H9 (cell line): ENCODE data around the gene ABHD17C. TPM values are rescaled to one million over a fixed set of nuclear protein-coding genes. Genes with fewer than 3 reads are reported as not detected.
A peak's percentile ranks its signal among the peaks of the same experiment; 100 is the strongest.

Source experiments
- DNase-seq: peaks from one replicate; pipeline ENCODE4 v3.0.0-alpha.2; 2017
- H2AFZ ChIP-seq: one replicate; pipeline ENCODE4 v1.6.1; 2013; ENCODE audit warnings: mild to moderate bottlenecking, low read length, control low read depth, moderate library complexity
- H2AK5ac ChIP-seq: 2 replicates; pipeline ENCODE4 v1.6.1; 2013; ENCODE audit warnings: low read length, control low read depth, mixed read lengths; ENCODE audit not compliant: insufficient read length
- H2BK120ac ChIP-seq: one replicate; pipeline ENCODE4 v1.6.1; 2013; ENCODE audit warnings: low read depth, mild to moderate bottlenecking, low read length, control low read depth, inconsistent platforms; ENCODE audit not compliant: poor library complexity, severe bottlenecking
- H2BK12ac ChIP-seq: 2 replicates; pipeline ENCODE4 v1.6.1; 2013; ENCODE audit warnings: low read length, control low read depth, mixed read lengths, low read depth; ENCODE audit not compliant: insufficient read length
- H2BK15ac ChIP-seq: 2 replicates; pipeline ENCODE4 v1.6.1; 2013; ENCODE audit warnings: low read depth, low read length, control low read depth
- H2BK20ac ChIP-seq: one replicate; pipeline ENCODE4 v1.6.1; 2013; ENCODE audit warnings: low read depth, mild to moderate bottlenecking, low read length, control low read depth, inconsistent platforms; ENCODE audit not compliant: poor library complexity, severe bottlenecking
- H2BK5ac ChIP-seq: 2 replicates; pipeline ENCODE4 v1.6.1; 2013; ENCODE audit warnings: low read length, control low read depth, mixed read lengths; ENCODE audit not compliant: insufficient read length
- H3K14ac ChIP-seq: 2 replicates; pipeline ENCODE4 v1.6.1; 2013; ENCODE audit warnings: low read length, control low read depth; ENCODE audit not compliant: insufficient read depth
- H3K18ac ChIP-seq: 2 replicates; pipeline ENCODE4 v1.6.1; 2013; ENCODE audit warnings: low read depth, mild to moderate bottlenecking, mixed read lengths, low read length, control low read depth; ENCODE audit not compliant: insufficient read length
- H3K23ac ChIP-seq: 2 replicates; pipeline ENCODE4 v1.6.1; 2013; ENCODE audit warnings: low read length, control low read depth, mixed read lengths, low read depth; ENCODE audit not compliant: insufficient read length
- H3K23me2 ChIP-seq: 2 replicates; pipeline ENCODE4 v1.6.1; 2013; ENCODE audit warnings: low read depth, mild to moderate bottlenecking, mixed read lengths, low read length, control low read depth; ENCODE audit not compliant: insufficient read length, poor library complexity, severe bottlenecking
- H3K27ac ChIP-seq: 2 replicates; pipeline ENCODE4 v1.5.1; 2013; ENCODE audit warnings: low read length, control low read depth, mixed read lengths, low read depth; ENCODE audit not compliant: insufficient read length
- H3K27me3 ChIP-seq: 2 replicates; pipeline ENCODE4 v1.6.1; 2013; ENCODE audit warnings: low read length, control low read depth, inconsistent platforms; ENCODE audit not compliant: insufficient read depth
- H3K4ac ChIP-seq: 2 replicates; pipeline ENCODE4 v1.6.1; 2013; ENCODE audit warnings: low read depth, mild to moderate bottlenecking, control low read depth, inconsistent platforms, low read length, moderate library complexity
- H3K4me1 ChIP-seq: 2 replicates; pipeline ENCODE4 v1.6.1; 2013; ENCODE audit warnings: low read length, control low read depth, inconsistent platforms; ENCODE audit not compliant: insufficient read depth
- H3K4me2 ChIP-seq: 2 replicates; pipeline ENCODE4 v1.6.1; 2013; ENCODE audit warnings: low read length, control low read depth, mixed read lengths; ENCODE audit not compliant: insufficient read length, insufficient read depth
- H3K56ac ChIP-seq: 2 replicates; pipeline ENCODE4 v1.6.1; 2013; ENCODE audit warnings: low read depth, mild to moderate bottlenecking, mixed read lengths, low read length, control low read depth; ENCODE audit not compliant: insufficient read length
- H3K79me1 ChIP-seq: 2 replicates; pipeline ENCODE4 v1.6.1; 2013; ENCODE audit warnings: low read depth, mild to moderate bottlenecking, moderate library complexity, low read length, control low read depth, inconsistent platforms; ENCODE audit not compliant: insufficient read depth, poor library complexity, severe bottlenecking
- H3K79me2 ChIP-seq: 2 replicates; pipeline ENCODE4 v1.6.1; 2013; ENCODE audit warnings: low read length, control low read depth, inconsistent platforms; ENCODE audit not compliant: insufficient read depth
- H3K9ac ChIP-seq: 2 replicates; pipeline ENCODE4 v1.6.1; 2013; ENCODE audit warnings: low read length, control low read depth, mixed read lengths; ENCODE audit not compliant: insufficient read length; ENCODE audit errors: extremely low read depth
- H3K9me3 ChIP-seq: one replicate; pipeline ENCODE4 v1.6.1; 2013; ENCODE audit warnings: low read depth, low read length, inconsistent platforms; ENCODE audit not compliant: control insufficient read depth
- H3T11ph ChIP-seq: one replicate; pipeline ENCODE4 v1.6.1; 2013; ENCODE audit warnings: mild to moderate bottlenecking, low read length, control low read depth, inconsistent platforms
- H4K20me1 ChIP-seq: one replicate; pipeline ENCODE4 v1.6.1; 2013; ENCODE audit not compliant: control insufficient read depth, insufficient read length, insufficient read depth
- H4K5ac ChIP-seq: 2 replicates; pipeline ENCODE4 v1.6.1; 2013; ENCODE audit warnings: low read depth, mild to moderate bottlenecking, mixed read lengths, low read length, control low read depth; ENCODE audit not compliant: insufficient read length
- H4K8ac ChIP-seq: replicated peaks from 2 replicates; pipeline ENCODE4 v1.6.1; 2013; ENCODE audit warnings: low read length, control low read depth, mixed read lengths, low read depth; ENCODE audit not compliant: insufficient read length
- H4K91ac ChIP-seq: 2 replicates; pipeline ENCODE4 v1.6.1; 2013; ENCODE audit warnings: low read depth, mild to moderate bottlenecking, moderate library complexity, mixed read lengths, low read length, control low read depth; ENCODE audit not compliant: insufficient read length
- H3K27ac Mint-ChIP-seq, 3 experiments: 2 replicates in 2 of 3; 3 replicates in 1 of 3; pipeline ENCODE4 v1.8.0; 2020 to 2021; ENCODE audit warnings: mixed read lengths in 3 of 3, mild to moderate bottlenecking in 1 of 3, moderate library complexity in 1 of 3
- H3K27me3 Mint-ChIP-seq: 2 replicates; pipeline ENCODE4 v1.8.0; 2021; ENCODE audit warnings: low read depth, mild to moderate bottlenecking, moderate library complexity, mixed read lengths
- H3K36me3 Mint-ChIP-seq, 3 experiments: 2 replicates in 2 of 3; 3 replicates in 1 of 3; pipeline ENCODE4 v1.8.0; 2020 to 2021; ENCODE audit warnings: low read depth in 3 of 3, mixed read lengths in 3 of 3; ENCODE audit not compliant: insufficient read depth in 1 of 3
- H3K4me1 Mint-ChIP-seq, 2 experiments: 2 replicates each; pipeline ENCODE4 v1.8.0; 2020; ENCODE audit warnings: mixed read lengths in 2 of 2
- H3K4me3 Mint-ChIP-seq, 2 experiments: 2 replicates in 1 of 2; 3 replicates in 1 of 2; pipeline ENCODE4 v1.8.0; 2020 to 2021; ENCODE audit warnings: mild to moderate bottlenecking in 2 of 2, mixed read lengths in 2 of 2, moderate library complexity in 1 of 2
- H3K9me3 Mint-ChIP-seq, 2 experiments: 2 replicates in 1 of 2; 3 replicates in 1 of 2; pipeline ENCODE4 v1.8.0; 2020; ENCODE audit warnings: mild to moderate bottlenecking in 2 of 2, mixed read lengths in 2 of 2, moderate library complexity in 1 of 2
- WGBS: extraction: QIAGEN DNeasy Blood & Tissue Kit; methylation state at CpG from one replicate; pipeline ENCODE4 v1.1.7; 2013; ENCODE audit warnings: missing lambda C conversion rate, low lambda C conversion rate, mixed read lengths; ENCODE audit not compliant: insufficient read length; ENCODE audit errors: extremely low coverage; 5-methylcytosine and 5-hydroxymethylcytosine counted together
- total RNA-seq: library from RNA; stranded (reverse); gene quantifications from 2 replicates; pipeline ENCODE4 v1.2.1, GENCODE V29; 2021
- TF ChIP-seq, protein P1 (sequence below): fragments of 200-600 bp; sonication (generic); conservative IDR thresholded peaks from 3 replicates; pipeline ENCODE4 v1.8.0; 2021; ENCODE audit warnings: antibody characterized with exemption, mild to moderate bottlenecking

Gene ABHD17C
- total RNA-seq, 1 experiment from 2014 or later = 21.5 TPM

DNA sequence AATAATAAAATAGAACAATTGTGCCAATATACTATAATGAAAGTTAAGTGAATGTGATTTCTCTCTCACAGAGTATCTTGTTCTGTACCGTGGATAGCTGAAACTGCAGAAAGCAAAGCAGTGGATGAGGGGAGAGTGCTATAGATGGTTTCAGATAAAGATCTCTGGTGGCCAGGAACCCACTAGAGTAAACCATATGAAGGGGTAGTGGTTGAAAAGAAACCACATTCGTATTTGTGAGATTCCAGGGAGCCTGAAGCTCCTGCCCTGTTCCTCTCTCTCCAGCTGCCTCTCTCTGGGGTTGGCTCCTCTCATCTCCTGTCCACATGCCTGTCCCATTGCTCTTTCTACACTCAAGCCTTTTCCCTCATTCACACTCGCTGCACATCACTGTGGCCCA, 8.9 kb downstream of the ABHD17C start:
- Mint-ChIP-seq H3K36me3 (peaks cover 0 to 6% (median 3%) of the 10 kb centered on the region in 3 experiments; a peak in 5 of 7 replicates), H3K4me1 (peaks cover 21 to 33% of the 10 kb centered on the region in 2 experiments), H3K4me3 (no peak overlapping the region), H3K27me3 (no peaks in the 10 kb centered on the region), H3K27ac (no peak overlapping the region), H3K9me3 (no peaks in the 10 kb centered on the region)
- Histone ChIP-seq H3K79me2 (0 out of 2 replicates have a peak, but pooled peaks cover 2% of the 10 kb centered on the region), H2BK20ac (no peak overlapping the region), H3K4me2 (no peak overlapping the region), H4K91ac (no peak overlapping the region), H3K4me1 (peaks cover 9% of the 10 kb centered on the region; the same call in 1 of the 2 replicates), H3K79me1 (peaks cover 3% of the 10 kb centered on the region), H3T11ph (no peak overlapping the region), H3K23me2 (peaks cover 2% of the 10 kb centered on the region), H3K9me3 (no peaks in the 10 kb centered on the region), H3K4ac (no peak overlapping the region), H2BK5ac (no peak overlapping the region), H3K23ac (no peak overlapping the region), H3K14ac (peak overlapping the region; percentile 63; the same call in 1 of the 2 replicates), H4K8ac (no peak overlapping the region), H3K27ac (no peak overlapping the region), H3K56ac (no peak overlapping the region), H2BK15ac (no peak overlapping the region), H2AK5ac (no peak overlapping the region), H2AFZ (no peak overlapping the region), H3K18ac (no peak overlapping the region), H4K5ac (no peak overlapping the region), H4K20me1 (no peaks in the 10 kb centered on the region), H3K9ac (no peak overlapping the region), H2BK12ac (no peak overlapping the region), H3K27me3 (no peaks in the 10 kb centered on the region), H2BK120ac (no peak overlapping the region)
- no peak for DNase-seq
- TF ChIP-seq, protein P1, sequence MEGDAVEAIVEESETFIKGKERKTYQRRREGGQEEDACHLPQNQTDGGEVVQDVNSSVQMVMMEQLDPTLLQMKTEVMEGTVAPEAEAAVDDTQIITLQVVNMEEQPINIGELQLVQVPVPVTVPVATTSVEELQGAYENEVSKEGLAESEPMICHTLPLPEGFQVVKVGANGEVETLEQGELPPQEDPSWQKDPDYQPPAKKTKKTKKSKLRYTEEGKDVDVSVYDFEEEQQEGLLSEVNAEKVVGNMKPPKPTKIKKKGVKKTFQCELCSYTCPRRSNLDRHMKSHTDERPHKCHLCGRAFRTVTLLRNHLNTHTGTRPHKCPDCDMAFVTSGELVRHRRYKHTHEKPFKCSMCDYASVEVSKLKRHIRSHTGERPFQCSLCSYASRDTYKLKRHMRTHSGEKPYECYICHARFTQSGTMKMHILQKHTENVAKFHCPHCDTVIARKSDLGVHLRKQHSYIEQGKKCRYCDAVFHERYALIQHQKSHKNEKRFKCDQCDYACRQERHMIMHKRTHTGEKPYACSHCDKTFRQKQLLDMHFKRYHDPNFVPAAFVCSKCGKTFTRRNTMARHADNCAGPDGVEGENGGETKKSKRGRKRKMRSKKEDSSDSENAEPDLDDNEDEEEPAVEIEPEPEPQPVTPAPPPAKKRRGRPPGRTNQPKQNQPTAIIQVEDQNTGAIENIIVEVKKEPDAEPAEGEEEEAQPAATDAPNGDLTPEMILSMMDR = no peak
- WGBS = no CpG with 5 or more reads among the region's 3 CpGs
